ENCODE data around the gene BABAM1. TPM values are rescaled to one million over a fixed set of nuclear protein-coding genes. Genes with fewer than 3 reads are reported as not detected.

The BABAM1 gene
- total RNA-seq, 2 experiments from 2014 or later = 56.2 to 63.5 TPM

DNA sequence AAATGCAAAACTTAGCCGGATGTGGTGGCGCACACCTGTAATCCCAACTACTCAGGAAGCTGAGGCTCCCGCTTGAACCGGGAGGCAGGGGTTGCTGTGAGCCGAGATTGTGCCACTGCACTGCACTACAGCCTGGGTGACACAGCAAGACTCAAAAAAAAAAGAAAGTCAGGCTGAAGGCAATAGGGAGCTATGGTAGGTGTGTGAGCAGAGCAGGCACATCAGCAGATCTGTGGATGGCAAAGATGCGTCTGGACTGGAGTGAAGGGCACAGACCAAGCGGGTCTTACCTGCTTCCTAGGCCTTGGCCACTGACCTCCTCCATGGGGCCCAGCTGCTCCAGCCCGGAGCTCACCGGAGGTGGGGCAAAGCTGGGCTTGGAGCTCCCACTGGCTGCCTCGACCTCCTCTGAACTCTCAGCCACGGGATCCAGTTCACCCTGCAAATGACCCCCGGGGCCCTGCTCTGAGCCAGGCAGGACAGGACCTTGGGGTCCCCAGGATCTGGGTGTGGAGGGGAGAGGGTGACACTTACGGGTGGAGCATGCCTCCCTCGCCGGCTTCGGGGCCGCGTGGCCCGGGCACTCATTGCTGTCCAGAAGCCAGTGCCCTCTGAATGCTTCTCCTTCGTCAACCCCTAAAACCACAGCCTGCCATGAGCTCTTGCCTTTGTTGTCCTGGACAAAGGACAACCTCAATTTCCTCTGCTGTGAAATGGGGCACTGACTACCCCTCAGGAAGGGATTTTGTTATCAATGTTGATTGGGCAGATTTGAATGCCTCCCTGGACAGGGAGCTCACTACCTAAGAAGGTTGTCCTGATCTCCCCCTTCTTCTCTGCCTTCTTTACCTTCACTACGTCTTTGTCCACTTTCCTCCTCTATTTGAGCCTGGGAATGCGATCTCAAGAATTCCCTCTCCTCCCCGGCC lies 3.3 kb upstream of the BABAM1 start:
- intact Hi-C loops (cut with DNase I, micrococcal nuclease) = loop anchor here in 1 of 2 experiments (5.0 to 10.0 kb wide), 2 partner anchors 121 to 203 kb away; no protein-coding TSS in a partner anchor
- Mint-ChIP-seq H3K9me3 (no peaks in the 10 kb centered on the region), H3K27ac (no peak overlapping the region), H3K4me1 (ENCODE audit: low read depth) (peaks cover 20% of the 10 kb centered on the region), H3K4me3 (no peak overlapping the region), H3K36me3 (ENCODE audit: low read depth) (peaks cover 13% of the 10 kb centered on the region), H3K27me3 (no peaks in the 10 kb centered on the region)
- CTCF ChIA-PET = no interaction called here
- POLR2A ChIA-PET = no interaction called here
- H3K4me1 ChIP-seq (ENCODE audit: insufficient read depth, low read length) = peaks cover 45% of the 10 kb centered on the region
- TF ChIP-seq, protein P1, sequence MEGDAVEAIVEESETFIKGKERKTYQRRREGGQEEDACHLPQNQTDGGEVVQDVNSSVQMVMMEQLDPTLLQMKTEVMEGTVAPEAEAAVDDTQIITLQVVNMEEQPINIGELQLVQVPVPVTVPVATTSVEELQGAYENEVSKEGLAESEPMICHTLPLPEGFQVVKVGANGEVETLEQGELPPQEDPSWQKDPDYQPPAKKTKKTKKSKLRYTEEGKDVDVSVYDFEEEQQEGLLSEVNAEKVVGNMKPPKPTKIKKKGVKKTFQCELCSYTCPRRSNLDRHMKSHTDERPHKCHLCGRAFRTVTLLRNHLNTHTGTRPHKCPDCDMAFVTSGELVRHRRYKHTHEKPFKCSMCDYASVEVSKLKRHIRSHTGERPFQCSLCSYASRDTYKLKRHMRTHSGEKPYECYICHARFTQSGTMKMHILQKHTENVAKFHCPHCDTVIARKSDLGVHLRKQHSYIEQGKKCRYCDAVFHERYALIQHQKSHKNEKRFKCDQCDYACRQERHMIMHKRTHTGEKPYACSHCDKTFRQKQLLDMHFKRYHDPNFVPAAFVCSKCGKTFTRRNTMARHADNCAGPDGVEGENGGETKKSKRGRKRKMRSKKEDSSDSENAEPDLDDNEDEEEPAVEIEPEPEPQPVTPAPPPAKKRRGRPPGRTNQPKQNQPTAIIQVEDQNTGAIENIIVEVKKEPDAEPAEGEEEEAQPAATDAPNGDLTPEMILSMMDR (IDR thresholded peaks at IDR 0.05) = no peak
- no peaks in the 10 kb centered on the region for H3K9me3 ChIP-seq (ENCODE audit: control insufficient read depth in 1 of 2, insufficient read depth in 1 of 2, low read length in 2 of 2)
- H3K4me3 ChIP-seq (ENCODE audit: low read length) = no peak overlapping the region
- ATAC-seq (ENCODE audit: poor library complexity) (no peak), DNase-seq (no peak)
- no peaks in the 10 kb centered on the region for H3K27me3 ChIP-seq (ENCODE audit: control insufficient read depth in 1 of 2, insufficient read depth in 2 of 2, low read length in 2 of 2)
- no peak overlapping the region for H3K27ac ChIP-seq (ENCODE audit: low read depth in 1 of 2, low read length in 2 of 2)
- peaks cover 2% of the 10 kb centered on the region for H3K36me3 ChIP-seq (ENCODE audit: insufficient read depth, low read length)

DNA sequence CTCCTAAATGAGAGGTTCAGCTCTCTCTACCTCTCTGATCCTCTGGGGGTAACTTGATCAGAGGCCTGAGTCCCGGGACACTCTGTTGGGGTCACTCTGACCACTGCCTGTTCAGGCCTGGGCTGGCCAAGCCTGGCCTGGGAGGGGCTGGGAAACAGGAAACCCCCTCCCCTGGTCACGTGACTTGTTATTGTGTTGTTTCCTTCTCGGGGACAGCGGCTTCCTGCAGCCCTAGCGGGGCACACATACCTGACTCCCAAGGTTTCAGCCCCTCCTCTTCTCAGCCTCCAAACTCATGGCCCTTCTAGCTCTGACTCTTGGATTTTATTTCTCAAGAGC lies 2.6 kb upstream of the BABAM1 start, which contains the start of gene USHBP1:
TSS of gene USHBP1 (minus strand) at position 105 of the 339 bp plus-strand sequence. CDS start 446 bp downstream, outside the sequence.
- Mint-ChIP-seq H3K36me3 (ENCODE audit: low read depth) (peaks cover 13% of the 10 kb centered on the region), H3K27me3 (no peaks in the 10 kb centered on the region), H3K4me3 (no peak within 1 kb of the TSS), H3K4me1 (ENCODE audit: low read depth) (peaks cover 20% of the 10 kb centered on the region), H3K9me3 (no peaks in the 10 kb centered on the region), H3K27ac (no peak within 1 kb of the TSS)
- Histone ChIP-seq H3K4me3 (ENCODE audit: low read length) (no peak within 1 kb of the TSS), H3K9me3 (ENCODE audit: control insufficient read depth in 1 of 2, insufficient read depth in 1 of 2, low read length in 2 of 2) (no peaks in the 10 kb centered on the region), H3K27ac (ENCODE audit: low read depth in 1 of 2, low read length in 2 of 2) (no peak within 1 kb of the TSS), H3K4me1 (ENCODE audit: insufficient read depth, low read length) (peaks cover 46% of the 10 kb centered on the region), H3K36me3 (ENCODE audit: insufficient read depth, low read length) (peaks cover 3% of the 10 kb centered on the region), H3K27me3 (ENCODE audit: control insufficient read depth in 1 of 2, insufficient read depth in 2 of 2, low read length in 2 of 2) (no peaks in the 10 kb centered on the region)
- POLR2A ChIA-PET = interaction anchor here (1.0 to 1.5 kb wide), 2 partner anchors 139 to 155 kb away, joined by 3 to 5 read pairs; partner anchors contain the start of gene MVB12A
- DNase-seq (peak in 1 of 14 experiments; percentile 40), ATAC-seq (ENCODE audit: poor library complexity) (no peak)
- intact Hi-C loops (cut with DNase I, micrococcal nuclease) = loop anchor here in 1 of 2 experiments (5.0 to 10.0 kb wide), 2 partner anchors 120 to 203 kb away; no protein-coding TSS in a partner anchor
- TF ChIP-seq, protein P1 (IDR thresholded peaks at IDR 0.05) = no peak
- CTCF ChIA-PET = no interaction called here

DNA sequence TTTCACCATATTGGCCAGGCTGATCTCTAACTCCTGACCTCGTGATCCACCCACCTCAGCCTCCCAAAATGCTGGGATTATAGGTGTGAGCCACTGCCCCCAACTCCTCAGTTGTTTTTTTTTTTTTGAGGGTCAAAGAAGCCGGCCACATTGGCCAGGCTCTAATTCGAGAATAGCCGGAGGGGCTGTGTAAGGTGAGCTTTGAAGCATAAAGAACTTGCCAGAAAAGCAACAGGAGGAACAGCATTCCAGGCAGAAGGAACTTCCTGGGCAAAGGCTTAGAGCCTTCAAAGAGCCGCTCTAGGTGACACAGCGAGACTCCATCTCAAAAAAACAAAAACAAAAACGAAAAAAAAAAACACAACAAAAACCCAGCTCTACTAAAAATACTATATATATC lies 1.2 kb upstream of the BABAM1 start:
- ATAC-seq (ENCODE audit: poor library complexity) (no peak), DNase-seq (no peak)
- H3K9me3 ChIP-seq (ENCODE audit: control insufficient read depth in 1 of 2, insufficient read depth in 1 of 2, low read length in 2 of 2) = no peaks in the 10 kb centered on the region
- H3K4me1 Mint-ChIP-seq (ENCODE audit: low read depth) = peaks cover 15% of the 10 kb centered on the region
- peaks cover 24% of the 10 kb centered on the region for H3K36me3 Mint-ChIP-seq (ENCODE audit: low read depth)
- no peak overlapping the region for H3K27ac ChIP-seq (ENCODE audit: low read depth in 1 of 2, low read length in 2 of 2)
- CTCF ChIA-PET = interaction anchor here (1.1 to 1.9 kb wide), 4 partner anchors 16 to 125 kb away, joined by 3 to 8 read pairs (median 5); no protein-coding TSS in a partner anchor
- H3K4me1 ChIP-seq (ENCODE audit: insufficient read depth, low read length) = peaks cover 40% of the 10 kb centered on the region
- TF ChIP-seq, protein P1 (IDR thresholded peaks at IDR 0.05) = no peak
- no peak overlapping the region for H3K4me3 ChIP-seq (ENCODE audit: low read length)
- no peak overlapping the region for H3K4me3 Mint-ChIP-seq
- peaks cover 9% of the 10 kb centered on the region for H3K36me3 ChIP-seq (ENCODE audit: insufficient read depth, low read length)
- no peak overlapping the region for H3K27ac Mint-ChIP-seq
- no peaks in the 10 kb centered on the region for H3K27me3 Mint-ChIP-seq
- no peaks in the 10 kb centered on the region for H3K9me3 Mint-ChIP-seq
- POLR2A ChIA-PET = interaction anchor here (1.0 to 3.0 kb wide), 10 partner anchors 8 to 191 kb away, joined by 3 to 17 read pairs (median 6); partner anchors contain the start of genes ANKLE1, DDA1, HAUS8 and MVB12A
- intact Hi-C loops (cut with DNase I, micrococcal nuclease) = loop anchor here (5.0 to 10.0 kb wide), 3 partner anchors 39 to 201 kb away; partner anchors contain the start of gene OCEL1 (in 1 of the 2)
- no peaks in the 10 kb centered on the region for H3K27me3 ChIP-seq (ENCODE audit: control insufficient read depth in 1 of 2, insufficient read depth in 2 of 2, low read length in 2 of 2)

Data from CD4-positive, alpha-beta T cell (primary cell).